NCI-H1417 treated with DMSO at 0.1 percent for 48 hours (cell line): Measurements from ENCODE around the gene FBXW8.

ENCODE experiments used
- DNase-seq: peaks from one replicate; lab custom pipeline; 2025; lab: John Stamatoyannopoulos, UW

Gene FBXW8

GRCh38 chr12:117037289-117038022 is 126.7 kb downstream of the FBXW8 start:
- no peak for DNase-seq

GRCh38 chr12:117038023-117038680 is 127.4 kb downstream of the FBXW8 start:
- no peak for DNase-seq

- no peak for DNase-seq
These were observed 128.2 kb downstream of the FBXW8 start for GRCh38 chr12:117038919-117039318.

GRCh38 chr12:117039891-117040309 is 129.2 kb downstream of the FBXW8 start:
- DNase-seq = no peak

- no peak for DNase-seq
These were observed 129.7 kb downstream of the FBXW8 start for GRCh38 chr12:117040496-117040895.

GRCh38 chr12:117041798-117042170 is 131.0 kb downstream of the FBXW8 start:
- DNase-seq = no peak

GRCh38 chr12:117042171-117042842 is 131.6 kb downstream of the FBXW8 start:
- no peak for DNase-seq

- DNase-seq = no peak
These were observed 132.1 kb downstream of the FBXW8 start for GRCh38 chr12:117042862-117043261.

GRCh38 chr12:117044311-117044710 is 133.6 kb downstream of the FBXW8 start:
- DNase-seq = no peak

GRCh38 chr12:117044790-117045159 is 134.0 kb downstream of the FBXW8 start:
- peak; percentile 43 for DNase-seq

- peak; percentile 77 for DNase-seq
These were observed 134.6 kb downstream of the FBXW8 start for GRCh38 chr12:117045160-117046010.

GRCh38 chr12:117046011-117046369 is 135.2 kb downstream of the FBXW8 start:
- no peak for DNase-seq

- DNase-seq = no peak
These were observed 135.7 kb downstream of the FBXW8 start for GRCh38 chr12:117046425-117046824.

GRCh38 chr12:117046861-117047530 is 136.2 kb downstream of the FBXW8 start:
- DNase-seq = no peak

- DNase-seq = no peak
These were observed 137.2 kb downstream of the FBXW8 start for GRCh38 chr12:117047810-117048584.

- DNase-seq = no peak
These were observed 137.8 kb downstream of the FBXW8 start for GRCh38 chr12:117048585-117048904.

GRCh38 chr12:117049295-117049694 is 138.5 kb downstream of the FBXW8 start:
- DNase-seq = no peak

GRCh38 chr12:117050060-117050459 is 139.3 kb downstream of the FBXW8 start:
- no peak for DNase-seq

- DNase-seq = no peak
These were observed 140.6 kb downstream of the FBXW8 start for GRCh38 chr12:117051380-117051779.

GRCh38 chr12:117052386-117053049 is 141.8 kb downstream of the FBXW8 start:
- DNase-seq = no peak

GRCh38 chr12:117053050-117053400 is 142.3 kb downstream of the FBXW8 start:
- no peak for DNase-seq
